Left renal cortex interstitium (tissue), 4 donors: ENCODE results near the gene PDIA3. TPM values are rescaled to one million over a fixed set of nuclear protein-coding genes. Genes with fewer than 3 reads are reported as not detected.
"Not testable (repeated sequence)": the region's sequence is repeated elsewhere in the genome, so short reads cannot be mapped to it uniquely, and the experiment has no call there.

Experiments used
- DNase-seq, 4 donors: peaks; one replicate each; pipeline ENCODE4 v3.0.0-alpha.2; 2013; ENCODE audit warnings: low read depth in 4 of 4, low spot score in 2 of 4, missing footprints in 1 of 4
- polyA plus RNA-seq, 4 donors: library from polyadenylated mRNA; unstranded; fragments of 120-200 nt; gene quantifications; one replicate each; pipeline ENCODE4 v1.2.1, GENCODE V29; 2013; ENCODE audit not compliant: insufficient read length in 4 of 4

The PDIA3 gene
- 100 to 1,000 TPM; 502 to 600 (median 552) TPM for polyA plus RNA-seq

GRCh38 chr15:43746245-43746902, at the start of gene PDIA3:
Gene PDIA3 (plus strand): TSS chr15:43746438. CDS start chr15:43746540, 102 bp downstream.
- DNase-seq: peak; percentile 72 to 86 (median 80)

- DNase-seq: no peak
These were observed 44.1 kb upstream of the PDIA3 start for GRCh38 chr15:43702174-43702573.

GRCh38 chr15:43702701-43703424, 43.4 kb upstream of the PDIA3 start:
- no peak for DNase-seq

- not testable (repeated sequence) for DNase-seq
These were observed 35.7 kb upstream of the PDIA3 start for GRCh38 chr15:43710431-43711131.

GRCh38 chr15:43723151-43723550, 23.1 kb upstream of the PDIA3 start:
- no peak for DNase-seq

- not testable (repeated sequence) for DNase-seq
These were observed 19.9 kb upstream of the PDIA3 start for GRCh38 chr15:43726306-43726705.

GRCh38 chr15:43728053-43728725, 18.0 kb upstream of the PDIA3 start:
- DNase-seq: not testable (repeated sequence)

- DNase-seq: no peak
These were observed 10.8 kb upstream of the PDIA3 start for GRCh38 chr15:43735416-43735815.

- peak in 2 of 4 donors; percentile 38 to 48 for DNase-seq
These were observed 668 bp downstream of the PDIA3 start for GRCh38 chr15:43746903-43747309.

GRCh38 chr15:43748376-43748775, 2.1 kb downstream of the PDIA3 start:
- DNase-seq: no peak

- no peak for DNase-seq
These were observed 3.6 kb downstream of the PDIA3 start for GRCh38 chr15:43749690-43750345.

- DNase-seq: no peak
These were observed 5.6 kb downstream of the PDIA3 start for GRCh38 chr15:43751885-43752284.

- DNase-seq: no peak
These were observed 16.6 kb downstream of the PDIA3 start for GRCh38 chr15:43762824-43763223.

- DNase-seq: no peak
These were observed 17.7 kb downstream of the PDIA3 start for GRCh38 chr15:43763819-43764446.

GRCh38 chr15:43769584-43770228, 23.5 kb downstream of the PDIA3 start:
- DNase-seq: no peak

- no peak for DNase-seq
These were observed 25.6 kb downstream of the PDIA3 start for GRCh38 chr15:43771816-43772215.

GRCh38 chr15:43772624-43773023, 26.4 kb downstream of the PDIA3 start:
- DNase-seq: no peak

GRCh38 chr15:43774062-43774461, 27.8 kb downstream of the PDIA3 start:
- DNase-seq: no peak

GRCh38 chr15:43775411-43775965, 29.2 kb downstream of the PDIA3 start:
- no peak for DNase-seq
